GM12878 (cell line): ENCODE measurements around the gene MAGEB10.

Source experiments
- CBX3 ChIP-seq: fragments of 200-600 bp; sonication (generic); IDR thresholded peaks from 2 replicates; pipeline ENCODE4 v1.6.1; 2016; ENCODE audit warnings: low read depth, borderline replicate concordance
- ZBTB11 ChIP-seq: fragments of 450-650 bp; formaldehyde crosslinking; IDR thresholded peaks from 2 replicates; pipeline ENCODE4 v1.5.0; 2022; ENCODE audit warnings: mild to moderate bottlenecking, missing genetic modification characterization
- TF ChIP-seq, protein P1 (sequence below), 3 experiments: IDR thresholded peaks in 2 of 3; conservative IDR thresholded peaks in 1 of 3; 2 replicates each; pipeline ENCODE4 v1.5.1; 2011; ENCODE audit warnings: low read depth in 3 of 3, low read length in 3 of 3, mild to moderate bottlenecking in 3 of 3, control low read depth in 2 of 3, moderate library complexity in 2 of 3, inconsistent platforms in 1 of 3, mixed read lengths in 1 of 3; ENCODE audit not compliant: control insufficient read depth in 2 of 3, insufficient read depth in 1 of 3; ENCODE audit errors: extremely low read depth in 1 of 3

DNA sequence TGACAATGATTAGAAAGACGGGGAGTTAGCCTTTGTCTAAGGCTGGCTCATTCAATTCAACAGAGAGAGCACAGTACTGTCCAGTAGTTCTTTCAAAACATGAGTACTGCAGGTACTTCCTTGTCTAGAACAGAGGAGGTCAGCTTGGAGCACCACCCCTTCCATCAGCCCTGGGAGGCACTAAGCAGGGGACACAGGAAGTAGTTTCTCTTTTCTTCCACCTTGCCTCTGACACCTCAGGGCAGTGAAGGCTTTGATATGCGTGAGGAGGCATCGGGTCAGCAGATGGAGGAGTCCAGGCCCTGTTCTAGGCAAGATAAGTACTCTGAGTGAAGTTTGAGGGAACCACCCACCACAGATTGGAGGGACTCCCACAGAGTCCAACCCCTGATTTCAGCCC lies 33.1 kb downstream of the MAGEB10 start:
- TF ChIP-seq, protein P1, sequence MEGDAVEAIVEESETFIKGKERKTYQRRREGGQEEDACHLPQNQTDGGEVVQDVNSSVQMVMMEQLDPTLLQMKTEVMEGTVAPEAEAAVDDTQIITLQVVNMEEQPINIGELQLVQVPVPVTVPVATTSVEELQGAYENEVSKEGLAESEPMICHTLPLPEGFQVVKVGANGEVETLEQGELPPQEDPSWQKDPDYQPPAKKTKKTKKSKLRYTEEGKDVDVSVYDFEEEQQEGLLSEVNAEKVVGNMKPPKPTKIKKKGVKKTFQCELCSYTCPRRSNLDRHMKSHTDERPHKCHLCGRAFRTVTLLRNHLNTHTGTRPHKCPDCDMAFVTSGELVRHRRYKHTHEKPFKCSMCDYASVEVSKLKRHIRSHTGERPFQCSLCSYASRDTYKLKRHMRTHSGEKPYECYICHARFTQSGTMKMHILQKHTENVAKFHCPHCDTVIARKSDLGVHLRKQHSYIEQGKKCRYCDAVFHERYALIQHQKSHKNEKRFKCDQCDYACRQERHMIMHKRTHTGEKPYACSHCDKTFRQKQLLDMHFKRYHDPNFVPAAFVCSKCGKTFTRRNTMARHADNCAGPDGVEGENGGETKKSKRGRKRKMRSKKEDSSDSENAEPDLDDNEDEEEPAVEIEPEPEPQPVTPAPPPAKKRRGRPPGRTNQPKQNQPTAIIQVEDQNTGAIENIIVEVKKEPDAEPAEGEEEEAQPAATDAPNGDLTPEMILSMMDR (IDR thresholded peaks at IDR 0.05 in 2 of 3, conservative IDR thresholded peaks at IDR 0.05 in 1 of 3; ENCODE audit: control insufficient read depth in 2 of 3, extremely low read depth in 1 of 3, insufficient read depth in 1 of 3, low read depth in 3 of 3, low read length in 3 of 3): no peak
- TF ChIP-seq CBX3 (no peak), ZBTB11 (CRISPR knock-in tag) (no peak)
